SU-DHL-6 (cell line): Measurements from ENCODE around the gene DNAJC12.
"Not testable (repeated sequence)": the region's sequence is repeated elsewhere in the genome, so short reads cannot be mapped to it uniquely, and the experiment has no call there.

ENCODE experiments used
- H2AFZ ChIP-seq: fragments of 200-600 bp; sonication (generic); 2 replicates; pipeline ENCODE4 v1.6.1; 2014; ENCODE audit warnings: low read depth, mild to moderate bottlenecking, moderate library complexity, mixed read lengths, antibody characterized with exemption, low read length; ENCODE audit not compliant: severe bottlenecking
- H3F3A ChIP-seq: fragments of 200-600 bp; shearing (Covaris generic); 2 replicates; pipeline ENCODE4 v1.6.0; 2016; ENCODE audit warnings: antibody characterized with exemption, mild to moderate bottlenecking; ENCODE audit not compliant: insufficient read depth
- H3K27ac ChIP-seq: fragments of 200-600 bp; sonication (generic); 2 replicates; pipeline ENCODE4 v1.5.1; 2016; ENCODE audit warnings: low read depth, mild to moderate bottlenecking, low read length, moderate library complexity, mixed read lengths
- H3K27me3 ChIP-seq: fragments of 200-600 bp; sonication (generic), shearing (Covaris generic); 2 replicates; pipeline ENCODE4 v1.6.0; 2014; ENCODE audit warnings: mild to moderate bottlenecking, low read length
- H3K36me3 ChIP-seq: fragments of 200-600 bp; sonication (generic); 2 replicates; pipeline ENCODE4 v1.6.1; 2014; ENCODE audit warnings: mild to moderate bottlenecking, low read length, mixed read lengths
- H3K4me2 ChIP-seq: fragments of 300-600, 200-600 bp; shearing (Covaris generic), sonication (generic); 2 replicates; pipeline ENCODE4 v1.6.0; 2014; ENCODE audit warnings: low read length, low read depth, mild to moderate bottlenecking; ENCODE audit not compliant: poor library complexity, severe bottlenecking
- H3K4me3 ChIP-seq: fragments of 200-600 bp; sonication (generic); 2 replicates; pipeline ENCODE4 v1.5.1; 2014; ENCODE audit warnings: antibody characterized with exemption, low read length, mild to moderate bottlenecking, mixed read lengths; ENCODE audit not compliant: insufficient read depth, poor library complexity, severe bottlenecking
- H3K79me2 ChIP-seq: fragments of 200-600 bp; sonication (generic); 2 replicates; pipeline ENCODE4 v1.6.1; 2014; ENCODE audit warnings: mild to moderate bottlenecking, low read length, moderate library complexity; ENCODE audit not compliant: insufficient read depth
- H3K9ac ChIP-seq: fragments of 200-600 bp; sonication (generic); 2 replicates; pipeline ENCODE4 v1.7.0; 2014; ENCODE audit warnings: mild to moderate bottlenecking, low read length
- H3K9me2 ChIP-seq: fragments of 200-600 bp; sonication (generic); replicated peaks from 2 replicates; pipeline ENCODE4 v1.6.1; 2014; ENCODE audit warnings: low read length; ENCODE audit not compliant: insufficient read depth
- H3K9me3 ChIP-seq: fragments of 200-600 bp; sonication (generic); 2 replicates; pipeline ENCODE4 v1.6.1; 2014; ENCODE audit warnings: low read length, mixed read lengths; ENCODE audit not compliant: insufficient read depth
- H4K20me1 ChIP-seq: fragments of 200-600 bp; sonication (generic); 2 replicates; pipeline ENCODE4 v1.6.1; 2014; ENCODE audit warnings: low read depth, mild to moderate bottlenecking, antibody characterized with exemption, low read length, moderate library complexity, mixed read lengths
- CTCF ChIP-seq: fragments of 200-600 bp; sonication (generic); IDR thresholded peaks from one replicate; pipeline ENCODE4 v1.5.1; 2017; ENCODE audit warnings: antibody characterized with exemption, mild to moderate bottlenecking, low read length, moderate library complexity; ENCODE audit not compliant: insufficient read depth, poor library complexity, severe bottlenecking
- EZH2phosphoT487 ChIP-seq: fragments of 200-600 bp; sonication (generic), shearing (Covaris generic); conservative IDR thresholded peaks from 2 replicates; pipeline ENCODE4 v1.6.1; 2018; ENCODE audit warnings: mild to moderate bottlenecking, antibody characterized with exemption, low read length, moderate library complexity, mixed read lengths

Gene DNAJC12

DNA sequence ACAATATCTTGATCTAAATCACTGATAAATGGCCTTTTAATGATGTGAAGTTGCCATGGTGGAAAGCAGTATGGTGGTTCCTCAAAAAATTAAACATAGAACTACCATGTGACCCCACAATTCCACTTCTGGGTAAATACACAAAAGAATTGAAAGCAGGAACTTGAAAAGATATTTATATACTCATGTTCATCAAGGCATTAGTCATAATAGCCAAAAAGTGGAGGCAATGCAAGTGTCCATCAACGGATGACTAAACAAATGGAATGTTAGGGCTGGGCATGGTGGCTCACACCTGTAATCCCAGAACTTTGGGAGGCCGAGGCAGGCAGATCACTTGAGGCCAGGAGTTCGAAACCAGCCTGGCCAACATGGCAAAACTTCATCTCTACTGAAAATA, 2.0 kb upstream of the DNAJC12 start:
- H4K20me1 ChIP-seq: no peaks in the 10 kb centered on the region
- no peaks in the 10 kb centered on the region for H3K36me3 ChIP-seq
- peaks cover 6% of the 10 kb centered on the region; the same call in 1 of the 2 replicates for H3F3A ChIP-seq
- no peak overlapping the region for H2AFZ ChIP-seq
- no peaks in the 10 kb centered on the region for H3K9me2 ChIP-seq
- H3K4me2 ChIP-seq: no peak overlapping the region
- H3K27me3 ChIP-seq: no peaks in the 10 kb centered on the region
- H3K9ac ChIP-seq: no peak overlapping the region
- H3K79me2 ChIP-seq: peaks cover 13% of the 10 kb centered on the region
- no peak for TF ChIP-seq EZH2phosphoT487
- TF ChIP-seq CTCF: no peak
- H3K9me3 ChIP-seq: no peaks in the 10 kb centered on the region; the same call in 1 of the 2 replicates
- no peak overlapping the region for H3K27ac ChIP-seq
- no peak overlapping the region for H3K4me3 ChIP-seq

DNA sequence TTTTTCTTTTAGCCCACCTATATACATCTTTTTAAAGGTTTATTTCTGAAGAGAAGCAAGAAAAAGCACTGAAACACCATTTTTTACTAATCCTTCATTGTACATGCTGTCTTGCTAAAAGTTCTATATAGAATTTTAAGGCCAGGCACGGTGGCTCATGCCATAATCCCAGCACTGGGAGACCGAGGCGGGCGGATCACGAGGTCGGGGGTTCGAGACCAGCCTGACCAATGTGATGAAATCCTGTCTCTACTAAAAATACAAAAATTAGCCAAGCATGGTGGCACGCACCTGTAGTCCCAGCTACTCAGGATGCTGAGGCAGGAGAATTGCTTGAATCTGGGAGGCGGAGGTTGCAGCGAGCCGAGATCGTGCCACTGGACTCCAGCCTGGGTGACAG, 1.5 kb upstream of the DNAJC12 start:
- H3F3A ChIP-seq, H4K20me1 ChIP-seq, H3K4me3 ChIP-seq, H3K9me3 ChIP-seq, H3K9me2 ChIP-seq, H3K36me3 ChIP-seq, H3K27ac ChIP-seq, H3K27me3 ChIP-seq, H2AFZ ChIP-seq, H3K9ac ChIP-seq, H3K4me2 ChIP-seq: not testable (repeated sequence)
- H3K79me2 ChIP-seq: peaks cover 13% of the 10 kb centered on the region

DNA sequence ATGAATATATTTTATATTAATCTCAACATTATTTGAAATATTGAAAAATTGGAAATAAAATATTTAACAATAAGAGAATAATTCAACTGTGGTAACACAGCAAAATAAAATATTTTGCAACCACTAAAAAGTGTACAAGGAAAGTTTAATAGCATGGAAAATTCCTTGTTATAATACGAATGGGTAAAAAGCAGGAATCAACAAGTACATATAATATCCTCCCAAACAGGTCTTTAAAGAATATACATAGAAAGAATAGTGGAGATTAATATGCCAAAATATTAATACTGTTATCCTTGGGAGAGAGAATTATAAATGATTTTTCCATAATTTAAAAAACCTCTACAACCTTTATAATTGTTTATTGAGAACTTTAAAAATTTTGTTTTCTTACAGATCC, 1.0 kb downstream of the DNAJC12 start:
- no peak overlapping the region for H3K27ac ChIP-seq
- H2AFZ ChIP-seq: no peak overlapping the region
- no peaks in the 10 kb centered on the region for H3K36me3 ChIP-seq
- peak overlapping the region; percentile 75 for H3K4me3 ChIP-seq
- H3F3A ChIP-seq: peaks cover 13% of the 10 kb centered on the region; the same call in 1 of the 2 replicates
- no peaks in the 10 kb centered on the region for H3K27me3 ChIP-seq
- no peaks in the 10 kb centered on the region; the same call in 1 of the 2 replicates for H3K9me3 ChIP-seq
- TF ChIP-seq CTCF: no peak
- TF ChIP-seq EZH2phosphoT487: no peak
- peak overlapping the region; percentile 58 for H3K9ac ChIP-seq
- H3K9me2 ChIP-seq: no peaks in the 10 kb centered on the region
- peaks cover 13% of the 10 kb centered on the region for H3K79me2 ChIP-seq
- H3K4me2 ChIP-seq: peak overlapping the region; percentile 98
- no peaks in the 10 kb centered on the region for H4K20me1 ChIP-seq

- H3K79me2 ChIP-seq: peaks cover 13% of the 10 kb centered on the region
- H3K9me3 ChIP-seq: no peaks in the 10 kb centered on the region
- peak overlapping the region; percentile 27; the same call in 1 of the 2 replicates for H3K9ac ChIP-seq
- no peaks in the 10 kb centered on the region for H3K9me2 ChIP-seq
- no peaks in the 10 kb centered on the region for H3K36me3 ChIP-seq
- TF ChIP-seq EZH2phosphoT487 (no peak), CTCF (no peak)
- no peaks in the 10 kb centered on the region for H4K20me1 ChIP-seq
- H3K27me3 ChIP-seq: no peaks in the 10 kb centered on the region
- H3K27ac ChIP-seq: 0 out of 2 replicates have a peak overlapping the region, but pooled peaks have one; percentile 1
- H3K4me3 ChIP-seq: peak overlapping the region; percentile 56
- peak overlapping the region; percentile 1 for H2AFZ ChIP-seq
- H3K4me2 ChIP-seq: peak overlapping the region; percentile 98
- peaks cover 13% of the 10 kb centered on the region; the same call in 1 of the 2 replicates for H3F3A ChIP-seq
Measured at GRCh38 chr10:67836488-67836887, 1.5 kb downstream of the DNAJC12 start.

DNA sequence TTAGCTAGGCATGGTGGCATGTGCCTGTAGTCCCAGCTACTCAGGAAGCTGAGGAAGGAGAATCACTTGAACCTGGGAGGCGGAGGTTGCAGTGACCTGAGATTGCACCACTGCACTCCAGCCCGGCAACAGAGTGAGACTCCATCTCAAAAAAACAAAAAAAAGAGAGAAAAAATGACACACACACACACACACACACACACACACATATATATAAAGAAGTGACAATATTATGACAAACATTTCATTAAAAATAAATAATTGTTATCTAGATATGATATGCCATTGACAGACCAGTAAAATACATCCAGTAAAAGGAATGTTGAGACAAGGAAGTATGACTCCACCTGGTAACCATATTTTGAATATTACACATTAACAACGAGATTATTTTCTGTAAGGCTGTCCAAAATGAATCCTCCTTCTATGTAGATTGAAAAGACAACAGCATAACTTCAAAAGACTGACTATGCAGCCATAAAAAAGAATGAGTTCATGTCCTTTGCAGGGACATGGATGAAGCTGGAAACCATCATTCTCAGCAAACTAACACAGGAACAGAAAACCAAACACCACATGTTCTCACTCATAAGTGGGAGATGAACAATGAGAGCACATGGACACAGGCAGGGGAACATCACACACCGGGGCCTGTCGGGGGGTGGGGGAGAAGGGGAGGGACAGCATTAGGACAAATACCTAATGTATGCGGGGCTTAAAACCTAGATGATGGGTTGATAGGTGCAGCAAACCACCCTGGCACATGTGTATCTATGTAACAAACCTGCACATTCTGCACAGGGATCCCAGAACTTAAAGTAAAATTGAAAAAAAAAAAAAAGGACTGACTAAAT, 2.2 kb downstream of the DNAJC12 start:
- not testable (repeated sequence) for H3K36me3 ChIP-seq, H3K27me3 ChIP-seq, H4K20me1 ChIP-seq, H3K9me2 ChIP-seq, H3K9me3 ChIP-seq
- Histone ChIP-seq H3K79me2 (peaks cover 13% of the 10 kb centered on the region), H3K27ac (peak overlapping the region; percentile 3; the same call in 1 of the 2 replicates), H3K4me2 (peak overlapping the region; percentile 98), H2AFZ (peak overlapping the region; percentile 1), H3F3A (peaks cover 13% of the 10 kb centered on the region; the same call in 1 of the 2 replicates), H3K4me3 (peak overlapping the region; percentile 56), H3K9ac (peak overlapping the region; percentile 27; the same call in 1 of the 2 replicates)
